Right lobe of liver (tissue), 6 donors: ENCODE measurements around the gene HPSE2. TPM values are rescaled to one million over a fixed set of nuclear protein-coding genes. Genes with fewer than 3 reads are reported as not detected.
A peak's percentile ranks its signal among the peaks of the same experiment; 100 is the strongest.

Experiments used
- ATAC-seq, 4 donors: fragments of 200-7000 bp; cut with Tn5 transposase; one replicate each; pipeline ENCODE4 v1.9.1; 2020; ENCODE audit warnings: mild to moderate bottlenecking in 4 of 4, moderate library complexity in 4 of 4
- DNase-seq, 3 donors: peaks; one replicate each; pipeline ENCODE4 v3.0.0-alpha.2; 2020
- H3K27ac ChIP-seq, 3 donors: fragments of 200-600 bp; one replicate each; pipeline ENCODE4 v1.8.0; 2022
- H3K27me3 ChIP-seq, 2 donors: fragments of 200-600 bp; one replicate each; pipeline ENCODE4 v1.8.0; 2022
- H3K36me3 ChIP-seq, 4 donors: fragments of 200-600 bp; sonication (generic) in 1 of 4; one replicate each; pipeline versions ENCODE4 v1.5.1 to v1.8.0; 2017 to 2022; ENCODE audit warnings: control low read depth in 1 of 4
- H3K4me1 ChIP-seq, 4 donors: fragments of 200-600 bp; sonication (generic) in 1 of 4; one replicate each; pipeline versions ENCODE4 v1.5.1 to v1.8.0; 2017 to 2022; ENCODE audit warnings: control low read depth in 1 of 4
- H3K4me3 ChIP-seq, 3 donors: fragments of 200-600 bp; one replicate each; pipeline ENCODE4 v1.8.0; 2022
- H3K9me3 ChIP-seq, 4 donors: fragments of 200-600 bp; sonication (generic) in 1 of 4; one replicate each; pipeline versions ENCODE4 v1.5.1 to v1.8.0; 2017 to 2022; ENCODE audit warnings: control low read depth in 1 of 4
- POLR2A ChIP-seq: fragments of 450-650 bp; IDR thresholded peaks from one replicate; pipeline ENCODE4 v1.6.1; 2017; ENCODE audit warnings: antibody characterized with exemption, mild to moderate bottlenecking
- WGBS: methylation state at CpG from one replicate; pipeline ENCODE4 v1.1.6; 2018; ENCODE audit warnings: low coverage, low lambda C conversion rate; ENCODE audit not compliant: insufficient coverage; ENCODE audit errors: missing lambda C conversion rate; 5-methylcytosine and 5-hydroxymethylcytosine counted together
- intact Hi-C, 2 donors: fragments of 100-400 bp; cut with DNase I; formaldehyde crosslinking; loops; one replicate each; pipeline versions ENCODE4 v1.11.2 to v1.14.1; 2022
- total RNA-seq, 6 experiments: library from RNA; depleted of rRNA in 2 of 6; stranded (reverse); fragments of >200 nt in 2 of 6; fragmentation: NEBNext Ultra II Directional in 3 of 6; extraction: Animal tissue kit (Norgen Biotek cat#: 25700) in 3 of 6; gene quantifications; one replicate each; pipeline versions ENCODE4 v1.1.0 to v1.2.4, GENCODE V29; 2016 to 2023
- TF ChIP-seq, protein P1 (sequence below), 4 donors: fragments of 200-600 bp in 3 of 4; fragments of 450-650 bp in 1 of 4; IDR thresholded peaks; one replicate each; pipeline versions ENCODE4 v1.5.1 to v1.8.0; 2016 to 2022; ENCODE audit warnings: antibody characterized with exemption in 4 of 4, mild to moderate bottlenecking in 2 of 4
- donor health status: DM: no; HTN: yes; CAD: no.
- donor health status: DM: no; HTN: no; CAD: no.
- donor health status: DM: no; HTN: no; CAD: no.
- donor health status: DM: no; HTN: yes; CAD: no.
- donor health status: DM: no; HTN: yes; CAD: no.

HPSE2 gene
- total RNA-seq, 6 experiments from 2014 or later: not detected

DNA sequence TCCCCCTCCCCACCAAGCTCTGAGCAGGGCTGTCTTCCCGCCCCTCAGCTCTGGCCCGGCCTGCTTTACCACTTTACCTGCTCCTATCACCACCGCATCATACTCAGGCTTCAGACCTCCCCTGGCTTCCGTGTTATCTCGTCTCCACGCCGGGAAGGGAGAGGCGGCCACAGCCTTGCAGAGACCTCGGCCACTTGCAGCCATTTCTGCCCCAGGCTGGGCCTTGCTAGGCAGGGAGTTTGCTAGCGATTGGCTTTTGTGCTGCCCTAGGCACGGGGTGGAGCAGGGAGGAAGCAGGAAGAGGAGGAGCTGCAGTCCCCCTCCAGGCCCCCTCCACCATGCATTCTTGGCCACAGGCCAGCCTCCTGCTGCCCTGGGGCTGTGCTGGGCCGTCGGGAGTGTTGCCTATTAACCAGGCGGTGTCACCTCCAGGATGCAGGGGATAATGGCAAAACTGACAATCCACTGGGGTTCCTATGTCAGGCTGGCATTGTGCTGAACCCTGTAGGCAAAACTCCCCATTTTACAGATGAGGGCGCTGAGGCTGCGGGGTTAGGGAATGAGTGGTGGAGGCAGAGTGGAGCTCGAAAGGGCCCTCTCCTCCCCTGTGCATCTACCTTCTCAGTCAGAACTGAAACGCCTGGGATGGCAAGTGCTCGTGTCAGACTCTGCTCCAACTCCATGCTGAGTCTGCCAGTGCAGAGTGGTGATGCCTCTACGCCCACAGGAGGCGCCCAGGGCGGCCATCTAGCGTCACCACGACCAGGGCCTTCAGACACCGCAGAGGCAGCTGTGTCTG, 820.5 kb downstream of the HPSE2 start, which contains the start of gene PYROXD2:
Gene PYROXD2, minus strand, starts transcription at position 251 of the 799 bp plus-strand sequence. Its CDS starts 47 bp downstream, at position 204.
- TF ChIP-seq, protein P1, sequence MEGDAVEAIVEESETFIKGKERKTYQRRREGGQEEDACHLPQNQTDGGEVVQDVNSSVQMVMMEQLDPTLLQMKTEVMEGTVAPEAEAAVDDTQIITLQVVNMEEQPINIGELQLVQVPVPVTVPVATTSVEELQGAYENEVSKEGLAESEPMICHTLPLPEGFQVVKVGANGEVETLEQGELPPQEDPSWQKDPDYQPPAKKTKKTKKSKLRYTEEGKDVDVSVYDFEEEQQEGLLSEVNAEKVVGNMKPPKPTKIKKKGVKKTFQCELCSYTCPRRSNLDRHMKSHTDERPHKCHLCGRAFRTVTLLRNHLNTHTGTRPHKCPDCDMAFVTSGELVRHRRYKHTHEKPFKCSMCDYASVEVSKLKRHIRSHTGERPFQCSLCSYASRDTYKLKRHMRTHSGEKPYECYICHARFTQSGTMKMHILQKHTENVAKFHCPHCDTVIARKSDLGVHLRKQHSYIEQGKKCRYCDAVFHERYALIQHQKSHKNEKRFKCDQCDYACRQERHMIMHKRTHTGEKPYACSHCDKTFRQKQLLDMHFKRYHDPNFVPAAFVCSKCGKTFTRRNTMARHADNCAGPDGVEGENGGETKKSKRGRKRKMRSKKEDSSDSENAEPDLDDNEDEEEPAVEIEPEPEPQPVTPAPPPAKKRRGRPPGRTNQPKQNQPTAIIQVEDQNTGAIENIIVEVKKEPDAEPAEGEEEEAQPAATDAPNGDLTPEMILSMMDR (IDR thresholded peaks at IDR 0.05): no peak
- peak; percentile 71 for TF ChIP-seq POLR2A
- 39% methylated on average over 11 of the region's 25 CpGs for WGBS
- intact Hi-C loops: no loop called here
- peak within 1 kb of the TSS in 2 of 3 donors; percentile 59 to 66 for H3K27ac ChIP-seq
- peak within 1 kb of the TSS; percentile 51 to 66 (median 59) for H3K4me3 ChIP-seq
- ATAC-seq: peak; percentile 75 to 88 (median 80)
- H3K27me3 ChIP-seq: no peaks in the 10 kb centered on the region
- H3K9me3 ChIP-seq: no peaks in the 10 kb centered on the region
- peaks cover 0 to 30% (median 12%) of the 10 kb centered on the region in 4 donors for H3K4me1 ChIP-seq
- peaks cover 0 to 3% (median 0%) of the 10 kb centered on the region in 4 donors for H3K36me3 ChIP-seq
- DNase-seq: peak; percentile 83 to 91 (median 91)

DNA sequence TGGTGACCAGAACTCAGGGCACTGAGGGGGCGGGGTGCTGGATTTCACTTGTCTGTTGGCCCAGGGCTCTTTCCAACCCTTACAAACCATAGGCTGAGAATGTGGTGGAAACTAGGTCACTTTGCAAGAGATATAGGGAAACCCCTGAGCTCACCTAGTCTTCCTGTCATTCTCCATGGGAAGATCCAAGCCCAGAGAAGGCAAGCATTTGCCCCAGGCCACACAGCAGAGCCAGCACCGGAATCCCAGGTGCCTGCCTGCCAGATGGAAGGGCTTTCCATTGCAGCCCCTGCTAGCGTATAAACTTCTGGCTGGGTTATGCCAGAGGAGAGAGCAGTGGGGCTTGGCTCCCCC, 821.1 kb downstream of the HPSE2 start:
- H3K27me3 ChIP-seq: no peaks in the 10 kb centered on the region
- intact Hi-C loops: no loop called here
- DNase-seq (no peak), ATAC-seq (no peak)
- TF ChIP-seq, protein P1 (IDR thresholded peaks at IDR 0.05): no peak
- no peak for TF ChIP-seq POLR2A
- no peaks in the 10 kb centered on the region for H3K9me3 ChIP-seq
- H3K27ac ChIP-seq: peak overlapping the region in 2 of 3 donors; percentile 59 to 66
- peaks cover 0 to 28% (median 10%) of the 10 kb centered on the region in 4 donors for H3K4me1 ChIP-seq
- 50% methylated on average over 1 of the region's 3 CpGs for WGBS
- peak overlapping the region; percentile 51 to 66 (median 59) for H3K4me3 ChIP-seq
- H3K36me3 ChIP-seq: peaks cover 0 to 3% (median 0%) of the 10 kb centered on the region in 4 donors

DNA sequence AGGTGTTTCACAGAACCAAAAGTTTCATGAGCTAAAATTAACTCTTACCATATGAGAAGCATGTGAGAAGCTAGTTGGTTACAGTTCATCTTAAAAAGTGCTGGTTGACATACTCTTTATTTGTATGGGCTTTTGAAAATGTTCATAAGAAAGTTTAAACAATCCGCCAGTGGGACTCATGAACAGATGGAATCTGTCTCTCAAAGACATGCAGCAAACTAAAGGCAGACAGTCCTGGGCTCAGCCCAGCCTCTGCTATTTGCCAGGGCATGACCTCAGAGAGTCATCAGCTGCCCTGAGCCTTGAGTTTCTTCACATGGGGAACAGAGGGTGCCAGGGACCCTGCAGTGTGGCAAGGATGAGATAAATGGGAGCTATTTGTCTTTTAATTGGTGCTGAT, 823.9 kb downstream of the HPSE2 start:
- no CpG with 5 or more reads among the region's 1 CpG for WGBS
- TF ChIP-seq POLR2A: no peak
- TF ChIP-seq, protein P1 (IDR thresholded peaks at IDR 0.05): no peak
- H3K9me3 ChIP-seq: no peaks in the 10 kb centered on the region
- no peak for DNase-seq
- no peaks in the 10 kb centered on the region for H3K36me3 ChIP-seq
- no peak overlapping the region for H3K27ac ChIP-seq
- peaks cover 0 to 15% (median 4%) of the 10 kb centered on the region in 4 donors for H3K4me1 ChIP-seq
- intact Hi-C loops: no loop called here
- ATAC-seq: no peak
- H3K27me3 ChIP-seq: no peaks in the 10 kb centered on the region
- no peak overlapping the region for H3K4me3 ChIP-seq

DNA sequence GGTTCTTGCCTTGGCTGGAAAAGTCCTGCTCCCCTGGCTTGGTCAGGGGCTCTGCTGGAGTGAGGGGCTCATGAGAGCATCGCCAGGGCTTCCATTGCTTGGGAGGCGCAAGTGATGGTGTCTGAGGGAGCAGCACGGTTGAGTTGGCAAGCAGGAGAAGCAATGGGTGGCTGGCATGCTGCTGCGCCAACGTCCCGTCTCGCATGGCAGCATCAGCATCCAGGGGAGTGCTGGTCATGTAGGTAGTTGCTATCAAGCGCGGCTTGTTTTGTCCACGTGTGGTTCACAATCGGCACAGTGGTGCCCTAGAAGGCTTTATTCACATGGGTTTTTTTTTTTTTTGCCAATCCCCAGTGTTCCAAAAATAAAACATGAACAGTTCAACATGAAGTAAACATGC, 824.5 kb downstream of the HPSE2 start:
- Histone ChIP-seq H3K36me3 (no peaks in the 10 kb centered on the region), H3K4me3 (no peak overlapping the region), H3K27me3 (no peaks in the 10 kb centered on the region), H3K9me3 (no peaks in the 10 kb centered on the region), H3K4me1 (peaks cover 0 to 15% (median 4%) of the 10 kb centered on the region in 4 donors), H3K27ac (no peak overlapping the region)
- ATAC-seq: no peak
- intact Hi-C loops: no loop called here
- no peak for DNase-seq
- TF ChIP-seq, protein P1 (IDR thresholded peaks at IDR 0.05): no peak
- no peak for TF ChIP-seq POLR2A
- WGBS: 60% methylated on average over 1 of the region's 11 CpGs
